HEK293T (cell line): ENCODE measurements around the gene ADNP.

ENCODE experiments used
- ARNT ChIP-seq: fragments of 450-650 bp; IDR thresholded peaks from 2 replicates; pipeline ENCODE4 v1.6.1; 2017; ENCODE audit warnings: mild to moderate bottlenecking
- CTBP1 ChIP-seq: fragments of 450-650 bp; IDR thresholded peaks from 2 replicates; pipeline ENCODE4 v1.6.1; 2016; ENCODE audit warnings: borderline replicate concordance
- ELF4 ChIP-seq: fragments of 450-650 bp; IDR thresholded peaks from 2 replicates; pipeline ENCODE4 v1.6.1; 2017; ENCODE audit warnings: antibody characterized with exemption
- FOXA1 ChIP-seq: fragments of 450-650 bp; IDR thresholded peaks from 2 replicates; pipeline ENCODE4 v1.6.1; 2016; ENCODE audit warnings: mild to moderate bottlenecking
- FOXK2 ChIP-seq: fragments of 450-650 bp; IDR thresholded peaks from 2 replicates; pipeline ENCODE4 v1.6.1; 2016; ENCODE audit warnings: mild to moderate bottlenecking
- FOXM1 ChIP-seq: fragments of 450-650 bp; IDR thresholded peaks from 2 replicates; pipeline ENCODE4 v1.6.1; 2017; ENCODE audit warnings: mild to moderate bottlenecking, borderline replicate concordance
- SUZ12 ChIP-seq: fragments of 450-650 bp; IDR thresholded peaks from 2 replicates; pipeline ENCODE4 v1.6.1; 2016; ENCODE audit warnings: mild to moderate bottlenecking
- TARDBP ChIP-seq: fragments of 450-650 bp; IDR thresholded peaks from 2 replicates; pipeline ENCODE4 v1.6.1; 2016

DNA sequence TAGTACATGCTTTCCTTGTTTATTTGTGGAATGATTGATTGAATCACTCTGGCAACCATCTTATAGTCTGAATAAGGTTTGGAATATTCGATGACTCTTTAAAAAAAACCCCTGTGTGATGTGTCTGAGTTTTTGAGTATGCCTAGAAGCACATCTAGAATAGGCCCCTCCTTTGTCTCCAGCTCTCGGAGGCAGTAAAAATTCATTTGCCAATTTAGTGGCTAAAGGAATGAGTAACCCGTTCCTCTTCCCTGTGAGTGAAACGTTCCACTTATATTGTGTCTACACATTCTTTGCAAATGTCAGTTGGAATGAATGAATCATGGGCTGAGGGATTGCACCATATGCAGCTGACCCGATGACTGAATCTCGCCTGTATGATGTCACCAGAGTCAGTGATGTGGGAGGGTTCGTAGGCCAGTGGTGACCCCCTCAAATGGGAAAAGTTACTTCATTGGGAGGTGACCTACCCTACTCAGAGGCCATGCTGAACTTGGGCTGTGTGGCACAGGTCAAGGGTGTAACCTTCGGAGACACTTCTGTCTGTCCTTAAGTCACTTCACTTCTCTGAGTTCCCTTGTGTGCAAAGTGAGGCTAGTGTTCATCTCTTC lies 48.9 kb upstream of the ADNP start:
- no peak for TF ChIP-seq TARDBP
- TF ChIP-seq CTBP1, result no peak
- TF ChIP-seq FOXA1, result no peak
- no peak for TF ChIP-seq ELF4
- TF ChIP-seq FOXM1, result no peak
- TF ChIP-seq FOXK2, result no peak
- TF ChIP-seq ARNT, result no peak
- TF ChIP-seq SUZ12, result no peak
